IPS DF 19.7 (cell line): ENCODE measurements around the gene PHC2.
"Not testable (repeated sequence)": the region's sequence is repeated elsewhere in the genome, so short reads cannot be mapped to it uniquely, and the experiment has no call there.

ENCODE experiments used
- DNase-seq: peaks from one replicate; pipeline ENCODE4 v3.0.0-alpha.2; 2013; ENCODE audit warnings: low read depth, low spot score

The PHC2 gene

GRCh38 chr1:33314416-33314815, 116.5 kb downstream of the PHC2 start:
- no peak for DNase-seq

- DNase-seq: no peak
Observed at GRCh38 chr1:33312413-33312749, 118.5 kb downstream of the PHC2 start.

GRCh38 chr1:33311706-33312412, 119.0 kb downstream of the PHC2 start:
- no peak for DNase-seq

- no peak for DNase-seq
Observed at GRCh38 chr1:33310702-33311101, 120.2 kb downstream of the PHC2 start.

- DNase-seq: not testable (repeated sequence)
Observed at GRCh38 chr1:33309351-33309750, 121.5 kb downstream of the PHC2 start.

GRCh38 chr1:33307494-33307864, 123.4 kb downstream of the PHC2 start:
- DNase-seq: no peak

- DNase-seq: no peak
Observed at GRCh38 chr1:33306653-33307493, 124.0 kb downstream of the PHC2 start.

GRCh38 chr1:33305816-33306652, 124.9 kb downstream of the PHC2 start:
- DNase-seq: no peak

GRCh38 chr1:33305016-33305415, 125.9 kb downstream of the PHC2 start:
- no peak for DNase-seq

- DNase-seq: no peak
Observed at GRCh38 chr1:33302325-33302724, 128.6 kb downstream of the PHC2 start.

- no peak for DNase-seq
Observed at GRCh38 chr1:33301273-33301984, 129.5 kb downstream of the PHC2 start.

- DNase-seq: no peak
Observed at GRCh38 chr1:33300673-33301072, 130.2 kb downstream of the PHC2 start.

GRCh38 chr1:33299461-33300155, 131.3 kb downstream of the PHC2 start:
- DNase-seq: no peak

- peak; percentile 30 for DNase-seq
Observed at GRCh38 chr1:33298623-33299277, 132.1 kb downstream of the PHC2 start.

GRCh38 chr1:33297911-33298622, 132.8 kb downstream of the PHC2 start:
- no peak for DNase-seq

GRCh38 chr1:33296824-33297223, 134.1 kb downstream of the PHC2 start:
- no peak for DNase-seq

- DNase-seq: no peak
Observed at GRCh38 chr1:33296082-33296458, 134.8 kb downstream of the PHC2 start.

- DNase-seq: peak; percentile 54
Observed at GRCh38 chr1:33295450-33296081, 135.3 kb downstream of the PHC2 start.

GRCh38 chr1:33295023-33295422, 135.9 kb downstream of the PHC2 start:
- no peak for DNase-seq
